ENCODE measurements around the gene IL4R. TPM values are rescaled to one million over a fixed set of nuclear protein-coding genes. Genes with fewer than 3 reads are reported as not detected.

The IL4R gene
- total RNA-seq, 1 experiment from 2014 or later = 29.6 TPM

DNA sequence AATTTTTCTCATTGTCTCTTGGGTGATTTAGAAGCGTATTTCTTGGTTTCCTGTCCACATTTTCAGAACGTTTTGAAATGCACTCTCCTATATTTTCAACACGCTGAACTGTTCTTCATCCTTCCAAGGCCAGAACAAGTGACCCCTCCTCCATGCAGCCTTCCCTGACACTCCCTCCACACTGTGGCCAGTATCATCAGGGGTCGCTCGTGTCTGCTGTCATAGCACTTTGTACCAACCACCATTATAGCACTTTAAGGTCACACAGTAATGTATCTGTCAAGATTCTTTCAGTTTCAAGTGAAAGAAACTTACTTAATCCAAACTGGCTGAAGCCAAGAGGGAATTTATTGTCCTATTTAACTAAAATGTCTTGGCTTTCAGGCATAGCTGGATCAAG, 70.7 kb downstream of the IL4R start:
- no peak for ATAC-seq
- Histone ChIP-seq H3K36me3 (ENCODE audit: control insufficient read depth in 1 of 2, insufficient read depth in 2 of 2, low read length in 2 of 2) (no peaks in the 10 kb centered on the region), H2AFZ (ENCODE audit: low read depth, low read length, poor library complexity, severe bottlenecking) (no peak overlapping the region), H3K4me1 (ENCODE audit: control insufficient read depth in 1 of 2, insufficient read depth in 2 of 2, low read length in 2 of 2) (no peaks in the 10 kb centered on the region), H3K4me3 (replicated peaks in 1 of 2; ENCODE audit: low read depth in 1 of 2, low read length in 2 of 2) (no peak overlapping the region), H3K9ac (ENCODE audit: low read length) (no peak overlapping the region), H4K20me1 (ENCODE audit: insufficient read depth) (no peaks in the 10 kb centered on the region), H3K79me2 (ENCODE audit: insufficient read depth, low read length) (no peaks in the 10 kb centered on the region), H3K9me3 (ENCODE audit: control insufficient read depth in 1 of 2, insufficient read depth in 1 of 2, low read depth in 1 of 2, low read length in 2 of 2) (no peaks in the 10 kb centered on the region), H3K27me3 (ENCODE audit: insufficient read depth, low read length) (no peaks in the 10 kb centered on the region), H3K4me2 (ENCODE audit: low read length) (no peak overlapping the region), H3K27ac (ENCODE audit: low read depth, low read length) (no peak overlapping the region), H3K9me2 (ENCODE audit: insufficient read depth) (no peaks in the 10 kb centered on the region)
- ChIA-PET POLR2A (no interaction called here), RAD21 (ENCODE audit: low non-redundant PET in 1 of 2, low total read pairs in 2 of 2, uncharacterized antibody in 2 of 2, unreplicated experiment in 2 of 2) (no interaction called here), CTCF (no interaction called here)
- DNase-seq (ENCODE audit: low read depth, low spot score) = no peak
- intact Hi-C loops (cut with micrococcal nuclease) = no loop called here
- no TSS peak for BruUV-seq (replicated peaks)
- TF ChIP-seq FOSL1 (IDR thresholded peaks at IDR 0.05; ENCODE audit: low read depth) (no peak), POLR2A (IDR thresholded peaks at IDR 0.05; ENCODE audit: borderline replicate concordance, extremely low read depth, insufficient read depth, insufficient read length) (no peak), EZH2 (IDR thresholded peaks at IDR 0.05) (no peak), CEBPB (IDR thresholded peaks at IDR 0.05; ENCODE audit: low read depth) (no peak), ZFX (IDR thresholded peaks at IDR 0.05) (no peak)

DNA sequence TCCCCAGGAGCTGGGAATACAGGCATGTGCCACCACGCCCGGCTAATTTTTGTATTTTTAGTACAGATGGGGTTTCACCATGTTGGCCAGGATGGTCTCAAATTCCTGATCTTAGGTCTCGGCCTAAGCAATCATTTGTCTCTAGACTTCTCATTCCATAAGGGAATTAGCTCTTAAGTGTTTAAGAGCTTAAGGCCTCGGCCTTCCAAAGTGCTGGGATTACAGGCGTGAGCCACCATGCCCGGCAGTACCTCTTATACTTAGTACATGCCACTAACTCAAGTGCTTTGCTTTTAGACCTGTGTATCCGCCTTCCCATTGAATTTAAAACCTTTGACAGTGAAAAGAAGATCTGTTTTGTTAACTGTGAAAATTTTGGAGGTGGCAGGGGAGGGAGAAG, 71.6 kb downstream of the IL4R start:
- ChIA-PET CTCF (interaction anchor here (1.3 kb wide), 1 partner anchor 10 kb away, joined by 4 read pairs; no protein-coding TSS in a partner anchor), RAD21 (ENCODE audit: low non-redundant PET in 1 of 2, low total read pairs in 2 of 2, uncharacterized antibody in 2 of 2, unreplicated experiment in 2 of 2) (no interaction called here), POLR2A (no interaction called here)
- Histone ChIP-seq H3K4me1 (ENCODE audit: control insufficient read depth in 1 of 2, insufficient read depth in 2 of 2, low read length in 2 of 2) (no peaks in the 10 kb centered on the region), H3K36me3 (ENCODE audit: control insufficient read depth in 1 of 2, insufficient read depth in 2 of 2, low read length in 2 of 2) (no peaks in the 10 kb centered on the region), H3K27ac (ENCODE audit: low read depth, low read length) (no peak overlapping the region), H4K20me1 (ENCODE audit: insufficient read depth) (no peaks in the 10 kb centered on the region), H3K27me3 (ENCODE audit: insufficient read depth, low read length) (no peaks in the 10 kb centered on the region), H3K9me3 (ENCODE audit: control insufficient read depth in 1 of 2, insufficient read depth in 1 of 2, low read depth in 1 of 2, low read length in 2 of 2) (no peaks in the 10 kb centered on the region), H3K4me2 (ENCODE audit: low read length) (no peak overlapping the region), H2AFZ (ENCODE audit: low read depth, low read length, poor library complexity, severe bottlenecking) (no peak overlapping the region), H3K9ac (ENCODE audit: low read length) (no peak overlapping the region), H3K4me3 (replicated peaks in 1 of 2; ENCODE audit: low read depth in 1 of 2, low read length in 2 of 2) (no peak overlapping the region), H3K9me2 (ENCODE audit: insufficient read depth) (no peaks in the 10 kb centered on the region), H3K79me2 (ENCODE audit: insufficient read depth, low read length) (no peaks in the 10 kb centered on the region)
- DNase-seq (ENCODE audit: low read depth, low spot score) (no peak), ATAC-seq (no peak)
- intact Hi-C loops (cut with micrococcal nuclease) = no loop called here
- TF ChIP-seq, protein P1, sequence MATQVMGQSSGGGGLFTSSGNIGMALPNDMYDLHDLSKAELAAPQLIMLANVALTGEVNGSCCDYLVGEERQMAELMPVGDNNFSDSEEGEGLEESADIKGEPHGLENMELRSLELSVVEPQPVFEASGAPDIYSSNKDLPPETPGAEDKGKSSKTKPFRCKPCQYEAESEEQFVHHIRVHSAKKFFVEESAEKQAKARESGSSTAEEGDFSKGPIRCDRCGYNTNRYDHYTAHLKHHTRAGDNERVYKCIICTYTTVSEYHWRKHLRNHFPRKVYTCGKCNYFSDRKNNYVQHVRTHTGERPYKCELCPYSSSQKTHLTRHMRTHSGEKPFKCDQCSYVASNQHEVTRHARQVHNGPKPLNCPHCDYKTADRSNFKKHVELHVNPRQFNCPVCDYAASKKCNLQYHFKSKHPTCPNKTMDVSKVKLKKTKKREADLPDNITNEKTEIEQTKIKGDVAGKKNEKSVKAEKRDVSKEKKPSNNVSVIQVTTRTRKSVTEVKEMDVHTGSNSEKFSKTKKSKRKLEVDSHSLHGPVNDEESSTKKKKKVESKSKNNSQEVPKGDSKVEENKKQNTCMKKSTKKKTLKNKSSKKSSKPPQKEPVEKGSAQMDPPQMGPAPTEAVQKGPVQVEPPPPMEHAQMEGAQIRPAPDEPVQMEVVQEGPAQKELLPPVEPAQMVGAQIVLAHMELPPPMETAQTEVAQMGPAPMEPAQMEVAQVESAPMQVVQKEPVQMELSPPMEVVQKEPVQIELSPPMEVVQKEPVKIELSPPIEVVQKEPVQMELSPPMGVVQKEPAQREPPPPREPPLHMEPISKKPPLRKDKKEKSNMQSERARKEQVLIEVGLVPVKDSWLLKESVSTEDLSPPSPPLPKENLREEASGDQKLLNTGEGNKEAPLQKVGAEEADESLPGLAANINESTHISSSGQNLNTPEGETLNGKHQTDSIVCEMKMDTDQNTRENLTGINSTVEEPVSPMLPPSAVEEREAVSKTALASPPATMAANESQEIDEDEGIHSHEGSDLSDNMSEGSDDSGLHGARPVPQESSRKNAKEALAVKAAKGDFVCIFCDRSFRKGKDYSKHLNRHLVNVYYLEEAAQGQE (IDR thresholded peaks at IDR 0.05; ENCODE audit: low read depth) = no peak
- TF ChIP-seq CBX3 (IDR thresholded peaks at IDR 0.05; ENCODE audit: low read depth) (no peak), SRF (IDR thresholded peaks at IDR 0.05; ENCODE audit: low read depth) (no peak), CEBPB (IDR thresholded peaks at IDR 0.05; ENCODE audit: low read depth) (no peak), ZNF274 (IDR thresholded peaks at IDR 0.05; ENCODE audit: low read depth, low read length) (no peak), ELF1 (IDR thresholded peaks at IDR 0.05; ENCODE audit: borderline replicate concordance, low read depth) (no peak), YY1 (IDR thresholded peaks at IDR 0.05; ENCODE audit: extremely low read depth, insufficient replicate concordance, low read depth, low read length) (no peak), ZFX (IDR thresholded peaks at IDR 0.05) (no peak), EZH2 (IDR thresholded peaks at IDR 0.05) (no peak), JUND (IDR thresholded peaks at IDR 0.05) (no peak), EGR1 (IDR thresholded peaks at IDR 0.05; ENCODE audit: low read depth) (no peak), TCF7L2 (IDR thresholded peaks at IDR 0.05; ENCODE audit: borderline replicate concordance, extremely low read depth, insufficient read depth, insufficient read length) (no peak), EZH2phosphoT487 (IDR thresholded peaks at IDR 0.05; ENCODE audit: borderline replicate concordance) (no peak), POLR2A (IDR thresholded peaks at IDR 0.05; ENCODE audit: borderline replicate concordance, extremely low read depth, insufficient read depth, insufficient read length) (no peak), SIN3A (IDR thresholded peaks at IDR 0.05; ENCODE audit: low read depth) (no peak), SP1 (IDR thresholded peaks at IDR 0.05; ENCODE audit: low read depth) (no peak), RAD21 (IDR thresholded peaks at IDR 0.05; ENCODE audit: low read depth) (no peak)
- TF ChIP-seq, protein P2, sequence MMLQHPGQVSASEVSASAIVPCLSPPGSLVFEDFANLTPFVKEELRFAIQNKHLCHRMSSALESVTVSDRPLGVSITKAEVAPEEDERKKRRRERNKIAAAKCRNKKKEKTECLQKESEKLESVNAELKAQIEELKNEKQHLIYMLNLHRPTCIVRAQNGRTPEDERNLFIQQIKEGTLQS (IDR thresholded peaks at IDR 0.05) = no peak
- TF ChIP-seq, protein P3, sequence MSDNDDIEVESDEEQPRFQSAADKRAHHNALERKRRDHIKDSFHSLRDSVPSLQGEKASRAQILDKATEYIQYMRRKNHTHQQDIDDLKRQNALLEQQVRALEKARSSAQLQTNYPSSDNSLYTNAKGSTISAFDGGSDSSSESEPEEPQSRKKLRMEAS (IDR thresholded peaks at IDR 0.05) = no peak
- BruUV-seq (replicated peaks) = no TSS peak
